GM19372 (cell line): ENCODE measurements around the gene TACR1.
"Not testable (repeated sequence)": the region's sequence is repeated elsewhere in the genome, so short reads cannot be mapped to it uniquely, and the experiment has no call there.

Experiments used
- ATAC-seq: cut with Tn5 transposase; IDR thresholded peaks from one replicate; pipeline ENCODE4 v1.9.1; 2021; ENCODE audit warnings: mild to moderate bottlenecking, low read depth, moderate library complexity; ENCODE audit not compliant: unreplicated experiment

TACR1 gene

GRCh38 chr2:75199428-75200011, at the start of gene TACR1:
Gene TACR1, minus strand, starts transcription at chr2:75199520. Its CDS starts 586 bp downstream, at chr2:75198934.
- peak; percentile 83 for ATAC-seq

- ATAC-seq: not testable (repeated sequence)
Measured at GRCh38 chr2:75248581-75248980, 49.3 kb upstream of the TACR1 start.

GRCh38 chr2:75246441-75247167, 47.3 kb upstream of the TACR1 start:
- ATAC-seq: no peak

- ATAC-seq: no peak
Measured at GRCh38 chr2:75243219-75243618, 43.9 kb upstream of the TACR1 start.

- no peak for ATAC-seq
Measured at GRCh38 chr2:75241696-75242095, 42.4 kb upstream of the TACR1 start.

GRCh38 chr2:75238670-75239330, 39.5 kb upstream of the TACR1 start:
- ATAC-seq: no peak

- no peak for ATAC-seq
Measured at GRCh38 chr2:75237296-75237695, 38.0 kb upstream of the TACR1 start.

- ATAC-seq: no peak
Measured at GRCh38 chr2:75233965-75234364, 34.6 kb upstream of the TACR1 start.

- ATAC-seq: no peak
Measured at GRCh38 chr2:75226617-75227016, 27.3 kb upstream of the TACR1 start.

GRCh38 chr2:75226099-75226498, 26.8 kb upstream of the TACR1 start:
- no peak for ATAC-seq

- ATAC-seq: no peak
Measured at GRCh38 chr2:75224636-75225094, 25.3 kb upstream of the TACR1 start.

GRCh38 chr2:75222527-75222926, 23.2 kb upstream of the TACR1 start:
- ATAC-seq: no peak

GRCh38 chr2:75221862-75222261, 22.5 kb upstream of the TACR1 start:
- no peak for ATAC-seq

GRCh38 chr2:75219213-75219612, 19.9 kb upstream of the TACR1 start:
- not testable (repeated sequence) for ATAC-seq

GRCh38 chr2:75211266-75211770, 12.0 kb upstream of the TACR1 start:
- ATAC-seq: no peak

GRCh38 chr2:75210409-75210808, 11.1 kb upstream of the TACR1 start:
- ATAC-seq: no peak

GRCh38 chr2:75208738-75209137, 9.4 kb upstream of the TACR1 start:
- ATAC-seq: no peak

GRCh38 chr2:75204833-75205232, 5.5 kb upstream of the TACR1 start:
- no peak for ATAC-seq

- ATAC-seq: no peak
Measured at GRCh38 chr2:75202359-75202758, 3.0 kb upstream of the TACR1 start.

GRCh38 chr2:75200140-75201096, 1.1 kb upstream of the TACR1 start:
- ATAC-seq: no peak
